ENCODE results near the gene ACTG2.
"Not testable (repeated sequence)": the region's sequence is repeated elsewhere in the genome, so short reads cannot be mapped to it uniquely, and the experiment has no call there.

ACTG2 gene

DNA sequence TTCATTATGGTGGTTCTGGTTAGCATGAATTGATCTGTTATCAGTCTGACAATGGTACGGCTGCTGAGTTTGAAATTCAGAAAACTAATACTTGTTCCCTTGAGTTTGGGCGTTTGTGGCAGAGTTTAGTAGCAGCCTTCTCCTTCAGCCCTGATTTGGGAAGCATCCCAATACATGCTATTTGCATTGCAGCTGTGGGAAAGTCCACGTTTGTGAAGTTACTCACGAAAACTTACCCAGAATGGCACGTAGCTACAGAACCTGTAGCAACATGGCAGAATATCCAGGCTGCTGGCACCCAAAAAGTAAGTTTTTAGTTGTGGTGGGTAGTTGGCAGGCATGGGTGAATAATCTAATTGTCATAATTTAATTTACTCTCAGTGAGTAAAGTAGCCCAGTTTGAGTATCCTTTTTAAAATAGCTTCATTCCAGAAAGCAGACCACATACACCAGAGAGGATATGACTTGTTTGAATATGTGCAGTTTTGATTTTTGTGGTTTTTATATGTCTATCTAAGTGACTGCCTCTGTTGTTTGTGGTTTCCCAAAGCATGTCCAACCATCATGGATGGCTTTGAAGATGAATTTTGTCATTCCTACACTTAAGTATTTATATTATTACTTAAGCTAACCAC is 46.0 kb downstream of the ACTG2 start:
- DNase-seq (ENCODE audit: extremely low read depth, low read depth) = no peak
- TF ChIP-seq, protein P1, sequence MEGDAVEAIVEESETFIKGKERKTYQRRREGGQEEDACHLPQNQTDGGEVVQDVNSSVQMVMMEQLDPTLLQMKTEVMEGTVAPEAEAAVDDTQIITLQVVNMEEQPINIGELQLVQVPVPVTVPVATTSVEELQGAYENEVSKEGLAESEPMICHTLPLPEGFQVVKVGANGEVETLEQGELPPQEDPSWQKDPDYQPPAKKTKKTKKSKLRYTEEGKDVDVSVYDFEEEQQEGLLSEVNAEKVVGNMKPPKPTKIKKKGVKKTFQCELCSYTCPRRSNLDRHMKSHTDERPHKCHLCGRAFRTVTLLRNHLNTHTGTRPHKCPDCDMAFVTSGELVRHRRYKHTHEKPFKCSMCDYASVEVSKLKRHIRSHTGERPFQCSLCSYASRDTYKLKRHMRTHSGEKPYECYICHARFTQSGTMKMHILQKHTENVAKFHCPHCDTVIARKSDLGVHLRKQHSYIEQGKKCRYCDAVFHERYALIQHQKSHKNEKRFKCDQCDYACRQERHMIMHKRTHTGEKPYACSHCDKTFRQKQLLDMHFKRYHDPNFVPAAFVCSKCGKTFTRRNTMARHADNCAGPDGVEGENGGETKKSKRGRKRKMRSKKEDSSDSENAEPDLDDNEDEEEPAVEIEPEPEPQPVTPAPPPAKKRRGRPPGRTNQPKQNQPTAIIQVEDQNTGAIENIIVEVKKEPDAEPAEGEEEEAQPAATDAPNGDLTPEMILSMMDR (IDR thresholded peaks at IDR 0.05; ENCODE audit: low read depth, low read length) = no peak

- no peak for DNase-seq (ENCODE audit: extremely low read depth, low read depth)
- TF ChIP-seq, protein P1 (IDR thresholded peaks at IDR 0.05; ENCODE audit: low read depth, low read length) = peak; percentile 17
Measured at GRCh38 chr2:73939419-73939818, 46.6 kb downstream of the ACTG2 start.

GRCh38 chr2:73940066-73940465 is 47.3 kb downstream of the ACTG2 start:
- not testable (repeated sequence) for DNase-seq (ENCODE audit: extremely low read depth, low read depth)

DNA sequence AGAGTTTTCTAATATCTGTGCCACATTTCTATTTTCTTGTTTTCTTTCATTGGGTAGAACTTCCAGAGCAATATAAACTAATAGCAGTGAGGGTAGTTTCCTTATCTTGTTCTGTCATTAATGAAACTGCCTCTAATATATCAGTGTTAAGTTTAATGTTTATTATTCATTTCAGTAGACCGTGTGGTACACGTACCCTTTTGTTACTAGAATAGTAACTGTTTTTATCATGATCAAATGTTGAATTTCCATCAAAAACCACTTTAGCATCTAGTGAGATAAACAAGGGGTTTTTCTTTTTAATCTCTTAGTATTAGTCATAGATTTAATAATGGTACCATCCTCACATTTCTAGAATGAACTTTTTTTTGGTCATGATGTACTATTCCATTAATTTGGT is 49.9 kb downstream of the ACTG2 start:
- DNase-seq (ENCODE audit: extremely low read depth, low read depth) = no peak
- TF ChIP-seq, protein P1 (IDR thresholded peaks at IDR 0.05; ENCODE audit: low read depth, low read length) = no peak

DNA sequence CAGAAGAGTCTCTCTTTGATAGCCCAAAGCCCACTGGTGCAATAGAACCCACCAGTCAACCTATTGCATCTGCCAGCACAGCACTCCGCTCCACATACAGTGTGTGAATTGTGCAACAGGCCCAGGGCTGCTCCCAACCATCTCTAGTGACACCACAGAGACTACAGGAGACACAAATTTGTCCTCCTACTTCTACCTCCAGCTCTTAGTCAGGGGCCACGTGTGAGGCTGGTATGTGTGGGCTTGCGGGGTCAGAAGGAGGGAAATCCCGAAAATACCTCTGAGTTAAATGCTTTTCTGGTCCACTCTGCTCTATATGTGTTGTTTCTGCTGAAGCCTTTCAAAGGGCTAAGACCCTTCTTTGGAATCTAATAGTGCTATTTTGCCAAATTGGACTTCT is 51.9 kb downstream of the ACTG2 start:
- no peak for DNase-seq (ENCODE audit: extremely low read depth, low read depth)
- TF ChIP-seq, protein P1 (IDR thresholded peaks at IDR 0.05; ENCODE audit: low read depth, low read length) = no peak

- DNase-seq (ENCODE audit: extremely low read depth, low read depth) = no peak
- TF ChIP-seq, protein P1 (IDR thresholded peaks at IDR 0.05; ENCODE audit: low read depth, low read length) = no peak
Measured at GRCh38 chr2:73946215-73946614, 53.4 kb downstream of the ACTG2 start.

DNA sequence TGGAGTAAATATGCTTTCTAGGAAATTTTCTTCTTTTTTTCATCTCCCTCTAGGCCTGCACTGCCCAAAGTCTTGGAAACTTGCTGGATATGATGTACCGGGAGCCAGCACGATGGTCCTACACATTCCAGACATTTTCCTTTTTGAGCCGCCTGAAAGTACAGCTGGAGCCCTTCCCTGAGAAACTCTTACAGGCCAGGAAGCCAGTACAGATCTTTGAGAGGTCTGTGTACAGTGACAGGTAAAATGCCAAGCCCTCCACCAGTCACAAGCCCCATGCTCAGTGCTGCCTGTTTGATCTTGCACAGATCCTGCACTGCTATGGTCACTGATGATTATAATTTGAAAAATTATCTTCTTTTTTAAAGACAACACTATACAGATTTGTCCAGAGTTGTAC is 53.9 kb downstream of the ACTG2 start:
- TF ChIP-seq, protein P1 (IDR thresholded peaks at IDR 0.05; ENCODE audit: low read depth, low read length) = no peak
- DNase-seq (ENCODE audit: extremely low read depth, low read depth) = no peak

DNA sequence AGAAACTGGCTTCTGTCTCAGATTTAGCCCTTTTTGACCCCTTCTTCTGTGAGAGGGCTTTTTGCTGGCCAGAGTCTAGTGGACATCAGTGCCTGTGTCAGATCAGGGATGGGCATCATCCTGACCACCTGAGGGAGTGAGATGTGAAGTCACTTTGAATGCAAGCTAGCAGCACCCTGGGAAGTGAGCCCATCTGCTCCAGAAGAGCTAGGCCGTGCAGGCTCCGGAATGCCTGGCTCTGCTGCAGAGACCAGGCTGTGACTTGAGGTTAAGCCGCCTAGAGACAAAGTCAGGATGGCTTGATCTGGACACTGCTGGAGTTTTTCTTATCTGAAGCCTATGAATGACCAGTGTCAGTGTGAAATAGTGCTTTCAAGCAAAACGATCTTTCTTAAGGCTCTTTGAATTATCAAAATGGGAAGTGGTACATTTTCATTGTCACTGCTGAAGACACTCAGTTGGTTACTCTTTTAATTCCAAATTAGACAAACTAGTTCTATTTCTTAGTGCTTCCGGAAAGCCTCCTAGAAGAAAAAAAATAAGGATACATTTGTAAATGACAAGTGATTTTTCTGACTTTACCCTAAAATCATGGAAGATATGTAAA is 54.7 kb downstream of the ACTG2 start:
- DNase-seq (ENCODE audit: extremely low read depth, low read depth) = no peak

More for the DNA sequence above, 54.7 kb downstream of the ACTG2 start:
- TF ChIP-seq, protein P1 (IDR thresholded peaks at IDR 0.05; ENCODE audit: low read depth, low read length) = no peak
